Measurements from ENCODE around the gene HPCAL1. TPM values are rescaled to one million over a fixed set of nuclear protein-coding genes. Genes with fewer than 3 reads are reported as not detected.

Gene HPCAL1
- polyA plus RNA-seq, 3 donors, result 82.1 to 99.5 (median 98.0) TPM

GRCh38 chr2:10338270-10339188, 35.8 kb downstream of the HPCAL1 start:
- Mint-ChIP-seq H3K36me3 (peaks cover 41% of the 10 kb centered on the region in 2 donors), H3K9me3 (peaks cover 5 to 10% (median 8%) of the 10 kb centered on the region in 7 donors), H3K4me3 (no peak overlapping the region), H3K27me3 (ENCODE audit: low read depth in 3 of 3) (peaks cover 0 to 1% (median 1%) of the 10 kb centered on the region in 3 donors), H3K4me1 (peaks cover 23% of the 10 kb centered on the region), H3K27ac (peak overlapping the region in 1 of 7 donors; percentile 1)
- Histone ChIP-seq H4K20me1 (ENCODE audit: insufficient read depth, low read length) (peaks cover 70% of the 10 kb centered on the region), H3K4me3 (replicated peaks in 1 of 3; ENCODE audit: low read depth in 2 of 3, low read length in 3 of 3) (no peak overlapping the region), H3K27me3 (ENCODE audit: control insufficient read depth in 2 of 2, insufficient read depth in 2 of 2, low read length in 2 of 2) (no peaks in the 10 kb centered on the region), H2AFZ (ENCODE audit: insufficient read depth, low read depth, low read length, poor library complexity, severe bottlenecking) (no peak overlapping the region), H3K79me2 (ENCODE audit: insufficient read depth, low read length) (peaks cover 100% of the 10 kb centered on the region), H3K36me3 (replicated peaks in 1 of 2; ENCODE audit: control insufficient read depth in 1 of 2, insufficient read depth in 2 of 2, low read length in 2 of 2) (peaks cover 0 to 27% of the 10 kb centered on the region in 2 donors), H3K4me1 (ENCODE audit: control insufficient read depth in 1 of 2, insufficient read depth in 2 of 2, low read length in 2 of 2) (peaks cover 14% of the 10 kb centered on the region in 2 donors), H3K27ac (ENCODE audit: low read depth in 1 of 2, low read length in 2 of 2) (no peak overlapping the region), H3K9me3 (replicated peaks in 1 of 2; ENCODE audit: control insufficient read depth in 1 of 2, insufficient read depth in 1 of 2, low read length in 2 of 2) (peaks cover 7 to 8% of the 10 kb centered on the region in 2 donors), H3K9ac (ENCODE audit: insufficient read depth, low read length, poor library complexity, severe bottlenecking) (no peak overlapping the region), H3K4me2 (replicated peaks; ENCODE audit: extremely low read depth, low read length, poor library complexity, severe bottlenecking) (no peak overlapping the region)
- no peak for TF ChIP-seq CTCF (IDR thresholded peaks at IDR 0.05)
- no peak for DNase-seq
- WGBS (ENCODE audit: insufficient coverage), result 95% methylated on average over 11 of the region's 16 CpGs
- intact Hi-C loops (cut with micrococcal nuclease), result no loop called here

GRCh38 chr2:10339647-10340592, 37.2 kb downstream of the HPCAL1 start:
- Mint-ChIP-seq H3K36me3 (peaks cover 40 to 42% of the 10 kb centered on the region in 2 donors), H3K27ac (peak overlapping the region in 3 of 7 donors; percentile 32 to 65 (median 64)), H3K4me3 (no peak overlapping the region), H3K4me1 (peaks cover 32% of the 10 kb centered on the region), H3K9me3 (peaks cover 5 to 7% (median 5%) of the 10 kb centered on the region in 7 donors), H3K27me3 (ENCODE audit: low read depth in 3 of 3) (peaks cover 0 to 1% (median 1%) of the 10 kb centered on the region in 3 donors)
- H3K4me1 ChIP-seq (ENCODE audit: control insufficient read depth in 1 of 2, insufficient read depth in 2 of 2, low read length in 2 of 2), result peaks cover 22 to 23% of the 10 kb centered on the region in 2 donors
- TF ChIP-seq CTCF (IDR thresholded peaks at IDR 0.05), result no peak
- peaks cover 99% of the 10 kb centered on the region for H3K79me2 ChIP-seq (ENCODE audit: insufficient read depth, low read length)
- no peak overlapping the region for H3K27ac ChIP-seq (ENCODE audit: low read depth in 1 of 2, low read length in 2 of 2)
- peaks cover 83% of the 10 kb centered on the region for H4K20me1 ChIP-seq (ENCODE audit: insufficient read depth, low read length)
- no peak overlapping the region for H3K4me2 ChIP-seq (replicated peaks; ENCODE audit: extremely low read depth, low read length, poor library complexity, severe bottlenecking)
- no peak overlapping the region for H3K9ac ChIP-seq (ENCODE audit: insufficient read depth, low read length, poor library complexity, severe bottlenecking)
- WGBS (ENCODE audit: insufficient coverage), result 98% methylated on average over 13 of the region's 17 CpGs
- no peaks in the 10 kb centered on the region for H3K27me3 ChIP-seq (ENCODE audit: control insufficient read depth in 2 of 2, insufficient read depth in 2 of 2, low read length in 2 of 2)
- H3K9me3 ChIP-seq (replicated peaks in 1 of 2; ENCODE audit: control insufficient read depth in 1 of 2, insufficient read depth in 1 of 2, low read length in 2 of 2), result peaks cover 5 to 8% of the 10 kb centered on the region in 2 donors
- H2AFZ ChIP-seq (ENCODE audit: insufficient read depth, low read depth, low read length, poor library complexity, severe bottlenecking), result no peak overlapping the region
- peaks cover 0 to 25% of the 10 kb centered on the region in 2 donors for H3K36me3 ChIP-seq (replicated peaks in 1 of 2; ENCODE audit: control insufficient read depth in 1 of 2, insufficient read depth in 2 of 2, low read length in 2 of 2)
- H3K4me3 ChIP-seq (replicated peaks in 1 of 3; ENCODE audit: low read depth in 2 of 3, low read length in 3 of 3), result no peak overlapping the region
- intact Hi-C loops (cut with micrococcal nuclease), result loop anchor here in 1 of 2 donors (5.0 kb wide), 1 partner anchor 47 kb away; no protein-coding TSS in a partner anchor
- no peak for DNase-seq
